Measurements from ENCODE around the gene TXNRD3.
"Not testable (repeated sequence)": the region's sequence is repeated elsewhere in the genome, so short reads cannot be mapped to it uniquely, and the experiment has no call there.

TXNRD3 gene

GRCh38 chr3:126644615-126645014 lies 10.3 kb downstream of the TXNRD3 start:
- TF ChIP-seq CTCF (IDR thresholded peaks at IDR 0.05; ENCODE audit: low read depth, low read length, missing control alignments): no peak
- DNase-seq (ENCODE audit: low read depth): no peak
- no peak overlapping the region for H3K4me3 ChIP-seq (ENCODE audit: low read depth, low read length)

GRCh38 chr3:126638790-126639189 lies 16.1 kb downstream of the TXNRD3 start:
- TF ChIP-seq CTCF (IDR thresholded peaks at IDR 0.05; ENCODE audit: low read depth, low read length, missing control alignments): no peak
- no peak for DNase-seq (ENCODE audit: low read depth)
- H3K4me3 ChIP-seq (ENCODE audit: low read depth, low read length): no peak overlapping the region

GRCh38 chr3:126636436-126636835 lies 18.5 kb downstream of the TXNRD3 start:
- DNase-seq (ENCODE audit: low read depth): no peak
- no peak overlapping the region for H3K4me3 ChIP-seq (ENCODE audit: low read depth, low read length)
- TF ChIP-seq CTCF (IDR thresholded peaks at IDR 0.05; ENCODE audit: low read depth, low read length, missing control alignments): no peak

GRCh38 chr3:126634803-126635202 lies 20.1 kb downstream of the TXNRD3 start:
- no peak overlapping the region for H3K4me3 ChIP-seq (ENCODE audit: low read depth, low read length)
- DNase-seq (ENCODE audit: low read depth): no peak
- no peak for TF ChIP-seq CTCF (IDR thresholded peaks at IDR 0.05; ENCODE audit: low read depth, low read length, missing control alignments)

- no peak for TF ChIP-seq CTCF (IDR thresholded peaks at IDR 0.05; ENCODE audit: low read depth, low read length, missing control alignments)
- no peak for DNase-seq (ENCODE audit: low read depth)
- no peak overlapping the region for H3K4me3 ChIP-seq (ENCODE audit: low read depth, low read length)
Measured at GRCh38 chr3:126630020-126630419, 24.9 kb downstream of the TXNRD3 start.

- not testable (repeated sequence) for DNase-seq (ENCODE audit: low read depth); H3K4me3 ChIP-seq (ENCODE audit: low read depth, low read length)
Measured at GRCh38 chr3:126625735-126626134, 29.2 kb downstream of the TXNRD3 start.

GRCh38 chr3:126622694-126623093 lies 32.2 kb downstream of the TXNRD3 start:
- no peak overlapping the region for H3K4me3 ChIP-seq (ENCODE audit: low read depth, low read length)
- no peak for DNase-seq (ENCODE audit: low read depth)
- TF ChIP-seq CTCF (IDR thresholded peaks at IDR 0.05; ENCODE audit: low read depth, low read length, missing control alignments): no peak
